IPS DF 6.9 (cell line): ENCODE data around the gene NCAM2.
"Not testable (repeated sequence)": the region's sequence is repeated elsewhere in the genome, so short reads cannot be mapped to it uniquely, and the experiment has no call there.

Experiments used
- DNase-seq: peaks from one replicate; pipeline ENCODE4 v3.0.0-alpha.2; 2013; ENCODE audit warnings: low read depth, low spot score
- H3K27ac ChIP-seq: one replicate; pipeline ENCODE4 v1.5.1; 2013; ENCODE audit warnings: low read length, control low read depth
- H3K27me3 ChIP-seq: 2 replicates; pipeline ENCODE4 v1.6.1; 2013; ENCODE audit warnings: mild to moderate bottlenecking, low read length; ENCODE audit not compliant: control insufficient read depth, insufficient read depth
- H3K36me3 ChIP-seq: 2 replicates; pipeline ENCODE4 v1.6.1; 2013; ENCODE audit warnings: low read length; ENCODE audit not compliant: control insufficient read depth, insufficient read depth
- H3K4me1 ChIP-seq: 2 replicates; pipeline ENCODE4 v1.6.1; 2013; ENCODE audit warnings: low read length; ENCODE audit not compliant: control insufficient read depth, insufficient read depth
- H3K4me3 ChIP-seq: 2 replicates; pipeline ENCODE4 v1.5.1; 2013; ENCODE audit warnings: mild to moderate bottlenecking, low read length
- H3K9me3 ChIP-seq: 2 replicates; pipeline ENCODE4 v1.6.1; 2013; ENCODE audit warnings: low read length, inconsistent platforms; ENCODE audit not compliant: control insufficient read depth, insufficient read depth
- WGBS: extraction: QIAGEN DNeasy Blood & Tissue Kit; methylation state at CpG from one replicate; pipeline ENCODE4 v1.1.7; 2013; ENCODE audit warnings: mixed read lengths, missing lambda C conversion rate; ENCODE audit not compliant: insufficient read length, insufficient coverage; 5-methylcytosine and 5-hydroxymethylcytosine counted together

Gene NCAM2

DNA sequence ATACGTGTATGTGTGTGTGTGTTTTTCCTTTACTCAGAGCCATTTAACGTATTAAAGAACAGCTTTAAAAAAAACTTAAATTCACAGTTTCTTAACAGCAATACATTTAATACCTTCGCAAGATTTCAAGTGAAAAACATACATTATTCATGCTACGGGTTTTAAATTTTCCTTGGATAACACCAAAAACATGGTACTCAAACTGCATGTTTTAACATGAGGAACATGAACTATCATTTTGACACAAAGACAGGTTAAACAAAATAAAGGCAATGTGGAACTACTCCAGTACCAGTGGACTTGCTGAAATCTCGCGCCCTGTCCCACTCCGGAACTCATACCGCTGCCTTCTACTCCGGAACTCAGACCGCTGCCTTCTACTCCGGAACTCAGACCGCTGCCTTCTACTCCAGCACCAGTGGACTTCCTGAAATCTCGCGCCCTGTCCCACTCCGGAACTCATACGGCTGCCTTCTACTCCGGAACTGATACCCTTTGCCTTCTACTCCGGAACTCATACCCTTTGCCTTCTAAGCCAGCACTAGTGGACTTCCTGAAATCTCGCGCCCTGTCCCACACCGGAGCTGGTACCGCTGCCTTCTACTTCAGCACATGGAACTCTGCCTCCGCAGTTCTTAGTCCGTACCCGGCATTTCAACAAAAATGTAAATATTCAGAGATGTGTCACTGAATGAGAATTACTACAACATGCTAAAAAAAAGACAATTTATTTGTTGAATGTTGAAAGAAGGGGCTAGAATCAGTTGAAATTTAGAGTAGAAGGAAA lies 148.6 kb downstream of the NCAM2 start:
- H3K27ac ChIP-seq: no peak overlapping the region
- WGBS: no CpG with 5 or more reads among the region's 25 CpGs
- H3K36me3 ChIP-seq: no peaks in the 10 kb centered on the region

DNA sequence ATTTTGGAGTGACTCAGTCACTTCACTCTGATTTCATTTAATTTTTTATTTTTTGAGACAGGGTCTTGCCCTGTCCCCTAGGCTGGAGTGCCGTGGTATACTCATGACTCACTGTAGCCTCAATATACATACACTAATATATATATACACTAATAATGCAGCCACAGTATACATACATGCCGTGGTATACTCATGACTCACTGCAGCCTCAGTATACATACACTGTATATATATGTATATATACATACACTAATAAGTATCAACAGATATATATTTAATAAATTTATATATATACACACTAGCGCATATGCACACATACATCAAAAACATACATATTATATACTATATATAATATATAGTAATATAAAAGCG lies 149.2 kb downstream of the NCAM2 start:
- Histone ChIP-seq H3K27ac (no peak overlapping the region), H3K4me3 (no peak overlapping the region), H3K27me3 (no peaks in the 10 kb centered on the region), H3K9me3 (no peaks in the 10 kb centered on the region), H3K4me1 (no peaks in the 10 kb centered on the region), H3K36me3 (no peaks in the 10 kb centered on the region)
- no CpG with 5 or more reads among the region's 4 CpGs for WGBS
- no peak for DNase-seq

More for the DNA sequence above, 148.6 kb downstream of the NCAM2 start:
- H3K9me3 ChIP-seq: no peaks in the 10 kb centered on the region
- DNase-seq: no peak
- no peaks in the 10 kb centered on the region for H3K27me3 ChIP-seq
- H3K4me3 ChIP-seq: no peak overlapping the region
- no peaks in the 10 kb centered on the region for H3K4me1 ChIP-seq

DNA sequence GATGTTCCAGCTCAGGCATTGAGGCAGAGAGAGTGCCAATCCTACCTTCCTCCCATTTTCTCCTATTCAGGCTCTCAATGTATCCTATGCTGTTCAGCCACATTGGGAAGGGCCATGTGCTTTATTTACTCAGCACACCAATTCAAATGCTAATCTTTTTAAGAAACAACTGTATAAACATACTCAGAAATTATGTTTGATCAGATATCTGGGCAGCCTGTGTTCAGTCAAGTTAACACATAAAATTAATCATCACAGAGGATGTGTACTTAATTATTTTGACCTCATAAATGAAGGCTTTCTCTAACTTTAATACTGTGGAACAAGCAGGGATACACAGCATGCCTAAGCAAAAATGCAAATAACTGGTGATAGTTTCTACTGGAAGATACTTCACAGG lies 149.8 kb downstream of the NCAM2 start:
- no peaks in the 10 kb centered on the region for H3K4me1 ChIP-seq
- H3K36me3 ChIP-seq: no peaks in the 10 kb centered on the region
- H3K9me3 ChIP-seq: no peaks in the 10 kb centered on the region
- H3K27ac ChIP-seq: no peak overlapping the region
- no peaks in the 10 kb centered on the region for H3K27me3 ChIP-seq
- no peak overlapping the region for H3K4me3 ChIP-seq
- DNase-seq: no peak

DNA sequence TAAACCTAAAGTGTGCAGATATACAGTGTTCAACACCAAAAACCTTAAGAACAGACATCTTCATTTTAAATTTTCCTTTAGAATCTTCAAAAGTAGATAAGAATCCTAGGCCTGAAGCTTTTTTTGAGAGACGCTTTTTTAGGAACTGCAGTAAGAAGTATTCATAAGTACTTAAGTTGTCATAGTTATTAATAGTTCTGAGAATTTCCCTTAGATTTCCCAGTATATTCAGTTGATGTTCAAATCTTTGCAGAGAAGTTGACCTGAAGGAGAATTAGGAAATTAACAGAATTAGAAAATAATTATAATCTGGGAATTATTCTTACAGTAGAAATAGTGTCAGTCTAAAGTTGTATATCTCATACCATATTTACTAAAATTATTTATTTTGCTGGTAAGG lies 150.3 kb downstream of the NCAM2 start:
- no peaks in the 10 kb centered on the region for H3K27me3 ChIP-seq
- no peaks in the 10 kb centered on the region for H3K36me3 ChIP-seq
- no peak overlapping the region for H3K27ac ChIP-seq
- DNase-seq: no peak
- H3K4me3 ChIP-seq: no peak overlapping the region
- H3K4me1 ChIP-seq: no peaks in the 10 kb centered on the region
- no peaks in the 10 kb centered on the region for H3K9me3 ChIP-seq
- no CpG with 5 or more reads among the region's 1 CpG for WGBS

DNA sequence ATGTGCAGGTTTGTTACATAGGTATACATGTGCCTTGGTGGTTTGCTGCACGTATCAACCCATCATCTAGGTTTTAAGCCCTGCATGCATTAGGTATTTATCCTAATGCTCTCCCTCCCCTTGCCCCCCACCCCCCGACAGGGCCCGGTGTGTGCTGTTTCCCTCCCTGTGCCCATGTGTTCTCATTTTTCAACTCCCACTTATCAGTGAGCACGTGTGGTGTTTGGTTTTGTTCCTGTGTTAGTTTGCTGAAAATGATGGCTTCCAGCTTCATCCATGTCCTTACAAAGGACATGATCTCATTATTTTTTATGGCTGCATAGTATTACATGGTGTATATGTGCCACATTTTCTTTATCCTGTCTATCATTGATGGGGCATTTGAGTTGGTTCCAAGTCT lies 151.2 kb downstream of the NCAM2 start:
- no CpG with 5 or more reads among the region's 4 CpGs for WGBS
- not testable (repeated sequence) for H3K4me3 ChIP-seq, H3K9me3 ChIP-seq, DNase-seq, H3K27me3 ChIP-seq, H3K36me3 ChIP-seq, H3K4me1 ChIP-seq, H3K27ac ChIP-seq

DNA sequence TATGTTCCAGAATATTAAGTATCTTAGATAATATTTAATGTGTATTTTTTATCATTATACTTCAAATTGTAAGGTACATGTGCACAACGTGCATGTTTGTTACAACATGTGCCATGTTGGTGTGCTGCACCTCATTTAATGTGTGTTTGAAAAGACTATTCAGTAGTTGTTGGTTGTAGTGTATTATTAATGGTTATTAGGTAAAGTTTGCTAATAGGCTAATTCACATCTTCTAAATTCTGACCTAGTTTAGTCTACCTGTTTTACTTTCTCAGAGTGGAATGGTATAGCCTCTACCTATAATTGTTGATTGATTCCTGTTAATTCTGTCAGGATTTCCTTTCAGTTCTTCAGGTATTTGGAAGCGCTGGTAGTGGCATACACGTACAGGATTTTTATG lies 153.0 kb downstream of the NCAM2 start:
- Histone ChIP-seq H3K27me3 (no peaks in the 10 kb centered on the region), H3K9me3 (no peaks in the 10 kb centered on the region), H3K36me3 (no peaks in the 10 kb centered on the region), H3K27ac (no peak overlapping the region), H3K4me3 (no peak overlapping the region), H3K4me1 (no peaks in the 10 kb centered on the region)
- DNase-seq: no peak
- no CpG with 5 or more reads among the region's 3 CpGs for WGBS

DNA sequence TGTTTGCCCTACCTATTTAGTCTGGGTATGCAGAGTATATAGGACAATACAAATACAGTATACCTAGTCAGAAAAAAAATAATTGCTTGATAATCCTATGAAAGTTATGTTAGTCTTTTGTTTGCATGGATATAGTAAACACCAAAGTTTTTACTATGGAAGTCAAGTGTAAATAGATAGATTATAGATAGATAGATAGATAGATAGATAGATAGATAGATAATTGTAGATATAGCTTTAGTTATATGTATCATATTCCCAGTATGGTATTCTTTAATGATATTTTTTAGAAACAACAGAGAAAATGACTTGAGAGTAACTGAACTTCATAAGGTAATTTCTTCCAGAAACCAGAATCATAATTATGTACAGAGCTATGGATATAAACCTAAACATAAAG lies 158.2 kb downstream of the NCAM2 start:
- Histone ChIP-seq H3K4me1 (no peaks in the 10 kb centered on the region), H3K9me3 (no peaks in the 10 kb centered on the region), H3K36me3 (no peaks in the 10 kb centered on the region), H3K4me3 (no peak overlapping the region), H3K27me3 (no peaks in the 10 kb centered on the region), H3K27ac (no peak overlapping the region)
- DNase-seq: no peak

DNA sequence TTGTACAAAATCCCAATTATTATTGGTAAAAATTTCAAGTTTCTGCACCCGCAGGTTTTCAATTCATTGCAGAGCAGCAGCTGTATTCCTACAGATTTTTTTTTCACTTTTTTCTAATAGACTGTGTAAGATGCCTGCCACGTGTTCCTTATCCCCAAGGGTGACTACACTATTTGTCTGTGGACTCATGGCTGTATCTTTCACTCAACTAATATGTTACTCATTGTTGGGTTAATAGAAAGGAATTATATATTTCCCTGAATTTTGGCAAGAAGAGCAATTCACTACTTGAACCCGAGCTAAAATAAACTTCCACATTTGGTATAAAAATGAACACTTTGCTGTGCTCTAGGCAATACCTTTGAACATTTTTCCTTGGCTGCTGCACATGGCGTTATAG lies 158.7 kb downstream of the NCAM2 start:
- Histone ChIP-seq H3K27me3 (no peaks in the 10 kb centered on the region), H3K9me3 (no peaks in the 10 kb centered on the region), H3K4me1 (no peaks in the 10 kb centered on the region), H3K4me3 (no peak overlapping the region), H3K27ac (no peak overlapping the region), H3K36me3 (no peaks in the 10 kb centered on the region)
- DNase-seq: no peak
- WGBS: no CpG with 5 or more reads among the region's 4 CpGs

DNA sequence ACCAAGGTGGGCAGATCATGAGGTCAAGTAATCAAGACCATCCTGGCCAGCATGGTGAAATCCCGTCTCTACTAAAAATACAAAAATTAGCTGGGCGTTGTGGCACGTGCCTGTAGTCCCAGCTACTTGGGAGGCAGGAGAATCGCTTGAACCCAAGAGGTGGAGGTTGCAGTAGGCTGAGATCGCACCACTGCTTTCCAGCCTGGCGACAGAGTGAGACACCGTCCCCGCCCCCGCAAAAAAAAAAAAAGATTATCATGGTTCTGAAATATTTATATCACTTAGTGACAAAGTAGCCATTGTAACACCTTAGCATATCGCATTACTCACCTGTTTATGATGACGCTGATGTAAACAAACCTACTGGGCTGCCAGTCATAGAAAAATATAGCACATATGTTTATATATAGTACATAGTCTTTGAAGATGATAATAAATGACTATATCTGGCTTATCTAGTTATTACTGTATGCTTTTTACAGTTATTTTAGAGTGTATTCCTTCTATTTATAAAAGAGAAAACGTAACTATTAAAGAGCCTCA lies 160.2 kb downstream of the NCAM2 start:
- H3K27ac ChIP-seq: no peak overlapping the region
- no peak for DNase-seq
- H3K4me3 ChIP-seq: no peak overlapping the region
- no peaks in the 10 kb centered on the region for H3K4me1 ChIP-seq
- no peaks in the 10 kb centered on the region for H3K9me3 ChIP-seq
- H3K27me3 ChIP-seq: no peaks in the 10 kb centered on the region
- WGBS: no CpG with 5 or more reads among the region's 12 CpGs
- no peaks in the 10 kb centered on the region for H3K36me3 ChIP-seq

DNA sequence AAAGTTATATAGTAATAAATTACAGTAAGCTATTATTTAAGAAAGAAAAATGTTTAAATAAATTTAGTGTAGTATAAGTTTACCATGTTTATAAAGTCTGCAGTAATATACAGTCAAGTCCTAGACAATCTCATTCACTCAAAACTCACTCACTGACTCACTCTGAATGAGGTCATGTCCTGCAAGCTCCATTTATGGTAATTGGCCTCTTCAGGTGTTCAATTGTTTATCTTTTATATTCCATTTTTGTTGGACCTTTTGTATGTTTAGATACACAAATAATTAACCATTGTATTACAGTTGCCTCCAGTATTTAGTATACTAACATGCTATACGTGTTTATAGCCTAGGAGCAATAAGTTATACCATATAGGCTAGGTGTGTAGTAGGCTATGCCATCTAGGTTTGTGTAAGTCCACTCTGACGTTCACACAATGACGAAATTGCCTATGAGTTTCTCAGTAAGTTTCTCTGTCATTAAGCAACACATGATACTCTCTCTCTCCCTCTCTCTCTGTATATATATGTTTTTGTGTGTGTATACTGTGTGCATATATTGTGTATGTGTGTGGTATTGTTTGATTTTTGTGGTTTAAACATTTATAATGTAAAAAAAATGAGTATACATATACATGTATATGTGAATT lies 161.2 kb downstream of the NCAM2 start:
- no CpG with 5 or more reads among the region's 3 CpGs for WGBS
- H3K27ac ChIP-seq: no peak overlapping the region
- no peak for DNase-seq
- H3K4me1 ChIP-seq: no peaks in the 10 kb centered on the region
- H3K27me3 ChIP-seq: no peaks in the 10 kb centered on the region
- no peak overlapping the region for H3K4me3 ChIP-seq
- no peaks in the 10 kb centered on the region for H3K9me3 ChIP-seq
- no peaks in the 10 kb centered on the region for H3K36me3 ChIP-seq

DNA sequence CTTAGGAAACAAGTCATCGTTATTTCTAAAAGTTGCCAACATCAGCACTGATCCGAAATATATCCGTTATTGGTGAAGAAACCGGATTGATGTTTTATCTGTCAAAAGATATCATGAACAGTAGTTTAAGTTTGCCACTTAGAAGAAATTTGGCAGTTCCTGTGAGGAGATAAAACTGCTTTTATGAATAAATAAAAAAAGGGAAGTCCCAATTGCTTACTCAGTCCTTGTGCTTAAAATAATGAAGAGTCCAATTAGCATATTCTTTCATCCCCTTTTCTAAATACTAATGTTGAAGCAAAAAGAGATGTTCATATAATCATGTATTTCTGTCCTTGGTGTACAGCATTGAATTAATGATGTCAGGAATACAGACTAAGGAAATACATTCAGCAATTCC lies 164.6 kb downstream of the NCAM2 start:
- no peaks in the 10 kb centered on the region for H3K36me3 ChIP-seq
- H3K27ac ChIP-seq: no peak overlapping the region
- H3K9me3 ChIP-seq: no peaks in the 10 kb centered on the region
- no peak for DNase-seq
- H3K27me3 ChIP-seq: no peaks in the 10 kb centered on the region
- H3K4me3 ChIP-seq: no peak overlapping the region
- H3K4me1 ChIP-seq: no peaks in the 10 kb centered on the region
- no CpG with 5 or more reads among the region's 4 CpGs for WGBS
